Peyer's patch (tissue), 4 donors: ENCODE measurements around the gene F8. TPM values are rescaled to one million over a fixed set of nuclear protein-coding genes. Genes with fewer than 3 reads are reported as not detected.

Experiments used
- DNase-seq, 3 donors: peaks; one replicate each; pipeline ENCODE4 v3.0.0-alpha.2; 2017 to 2019
- H3K27ac ChIP-seq, 4 donors: fragments of 200-600 bp; sonication (generic); one replicate each; pipeline ENCODE4 v1.5.1; 2016 to 2019
- H3K27me3 ChIP-seq, 2 donors: fragments of 200-600 bp; sonication (generic); one replicate each; pipeline ENCODE4 v1.5.1; 2019
- H3K36me3 ChIP-seq, 3 donors: fragments of 200-600 bp; sonication (generic); one replicate each; pipeline ENCODE4 v1.5.1; 2016 to 2019
- H3K4me1 ChIP-seq, 4 donors: fragments of 200-600 bp; sonication (generic); one replicate each; pipeline ENCODE4 v1.5.1; 2016 to 2019
- H3K4me3 ChIP-seq, 4 donors: fragments of 200-600 bp; sonication (generic); 1 replicate in 3 of 4; 2 replicates in 1 of 4; pipeline ENCODE4 v1.5.1; 2016 to 2019; ENCODE audit warnings: mild to moderate bottlenecking in 1 of 4
- H3K9me3 ChIP-seq, 4 donors: fragments of 200-600 bp; sonication (generic); one replicate each; pipeline ENCODE4 v1.5.1; 2016 to 2019; ENCODE audit warnings: mild to moderate bottlenecking in 1 of 4
- POLR2A ChIP-seq, 2 donors: fragments of 450-650 bp; IDR thresholded peaks; one replicate each; pipeline ENCODE4 v1.5.1; 2017; ENCODE audit warnings: antibody characterized with exemption in 2 of 2, mild to moderate bottlenecking in 2 of 2, moderate library complexity in 2 of 2
- total RNA-seq, 4 donors: library from RNA; depleted of rRNA; stranded (reverse); fragments of >200 nt; gene quantifications; one replicate each; pipeline ENCODE4 v1.1.0, GENCODE V29; 2016
- TF ChIP-seq, protein P1 (sequence below), 6 experiments: fragments of 450-650 bp in 4 of 6; fragments of 200-600 bp in 2 of 6; sonication (generic) in 1 of 6; IDR thresholded peaks; one replicate each; pipeline ENCODE4 v1.5.1; 2017 to 2019; ENCODE audit warnings: antibody characterized with exemption in 6 of 6, mild to moderate bottlenecking in 3 of 6, moderate library complexity in 1 of 6

F8 gene
- total RNA-seq, 4 donors from 2014 or later, result 1.5 to 19.8 (median 4.6) TPM

DNA sequence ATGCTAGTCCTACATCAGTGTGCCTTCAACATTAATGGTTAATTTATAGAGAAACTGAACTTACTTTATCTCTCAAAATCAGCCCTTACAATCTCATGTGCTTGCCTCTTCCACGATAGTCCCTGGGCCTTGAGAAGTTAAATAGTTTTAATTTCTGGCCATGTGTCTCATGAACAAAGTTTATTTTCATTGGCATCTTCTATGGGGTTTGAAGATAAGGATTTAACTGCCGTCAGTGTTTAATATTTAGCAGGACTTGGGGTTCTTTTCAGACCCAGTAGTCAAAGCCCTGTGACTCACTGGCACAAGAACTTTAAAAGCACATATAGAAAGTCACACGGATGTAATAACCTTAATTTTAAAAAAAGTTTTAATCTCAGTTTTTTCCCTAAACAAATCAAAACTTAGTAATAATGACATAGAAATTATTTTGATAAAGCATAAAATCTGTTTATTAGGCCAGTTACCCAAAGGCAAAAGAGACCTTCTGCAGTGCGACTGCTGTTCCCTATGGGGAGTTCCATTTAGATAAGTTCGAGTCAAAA is 207.2 kb downstream of the F8 start:
- H3K27ac ChIP-seq, result no peak overlapping the region

DNA sequence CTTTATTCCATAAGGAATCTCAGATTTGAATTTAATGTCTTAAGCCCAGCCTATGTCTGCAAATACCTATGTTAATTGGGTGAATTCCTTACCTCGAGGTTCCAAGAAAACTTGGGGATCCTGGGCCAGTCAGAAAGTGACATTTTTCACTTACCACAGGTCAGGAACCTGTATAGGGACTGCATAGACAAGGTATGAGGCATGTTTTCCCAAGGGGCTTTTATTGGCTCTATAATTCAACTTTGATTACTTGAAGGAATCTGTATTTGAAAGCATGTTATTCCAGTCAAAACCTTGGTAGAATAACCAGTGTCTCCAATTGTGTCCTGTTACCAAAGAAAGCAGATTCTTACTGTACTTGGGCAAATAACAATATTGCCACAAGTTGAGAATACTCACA is 208.7 kb downstream of the F8 start:
- Histone ChIP-seq H3K9me3 (no peaks in the 10 kb centered on the region), H3K36me3 (no peaks in the 10 kb centered on the region), H3K4me1 (no peaks in the 10 kb centered on the region), H3K4me3 (no peak overlapping the region), H3K27ac (no peak overlapping the region), H3K27me3 (no peaks in the 10 kb centered on the region)
- TF ChIP-seq, protein P1, sequence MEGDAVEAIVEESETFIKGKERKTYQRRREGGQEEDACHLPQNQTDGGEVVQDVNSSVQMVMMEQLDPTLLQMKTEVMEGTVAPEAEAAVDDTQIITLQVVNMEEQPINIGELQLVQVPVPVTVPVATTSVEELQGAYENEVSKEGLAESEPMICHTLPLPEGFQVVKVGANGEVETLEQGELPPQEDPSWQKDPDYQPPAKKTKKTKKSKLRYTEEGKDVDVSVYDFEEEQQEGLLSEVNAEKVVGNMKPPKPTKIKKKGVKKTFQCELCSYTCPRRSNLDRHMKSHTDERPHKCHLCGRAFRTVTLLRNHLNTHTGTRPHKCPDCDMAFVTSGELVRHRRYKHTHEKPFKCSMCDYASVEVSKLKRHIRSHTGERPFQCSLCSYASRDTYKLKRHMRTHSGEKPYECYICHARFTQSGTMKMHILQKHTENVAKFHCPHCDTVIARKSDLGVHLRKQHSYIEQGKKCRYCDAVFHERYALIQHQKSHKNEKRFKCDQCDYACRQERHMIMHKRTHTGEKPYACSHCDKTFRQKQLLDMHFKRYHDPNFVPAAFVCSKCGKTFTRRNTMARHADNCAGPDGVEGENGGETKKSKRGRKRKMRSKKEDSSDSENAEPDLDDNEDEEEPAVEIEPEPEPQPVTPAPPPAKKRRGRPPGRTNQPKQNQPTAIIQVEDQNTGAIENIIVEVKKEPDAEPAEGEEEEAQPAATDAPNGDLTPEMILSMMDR (IDR thresholded peaks at IDR 0.05), result no peak
- no peak for TF ChIP-seq POLR2A (IDR thresholded peaks at IDR 0.05)
- DNase-seq, result no peak

More for the DNA sequence above, 207.2 kb downstream of the F8 start:
- no peaks in the 10 kb centered on the region for H3K9me3 ChIP-seq
- H3K4me1 ChIP-seq, result no peaks in the 10 kb centered on the region
- no peaks in the 10 kb centered on the region for H3K36me3 ChIP-seq
- TF ChIP-seq POLR2A (IDR thresholded peaks at IDR 0.05), result no peak
- TF ChIP-seq, protein P1 (IDR thresholded peaks at IDR 0.05), result no peak
- no peaks in the 10 kb centered on the region for H3K27me3 ChIP-seq
- DNase-seq, result no peak
- H3K4me3 ChIP-seq, result no peak overlapping the region

DNA sequence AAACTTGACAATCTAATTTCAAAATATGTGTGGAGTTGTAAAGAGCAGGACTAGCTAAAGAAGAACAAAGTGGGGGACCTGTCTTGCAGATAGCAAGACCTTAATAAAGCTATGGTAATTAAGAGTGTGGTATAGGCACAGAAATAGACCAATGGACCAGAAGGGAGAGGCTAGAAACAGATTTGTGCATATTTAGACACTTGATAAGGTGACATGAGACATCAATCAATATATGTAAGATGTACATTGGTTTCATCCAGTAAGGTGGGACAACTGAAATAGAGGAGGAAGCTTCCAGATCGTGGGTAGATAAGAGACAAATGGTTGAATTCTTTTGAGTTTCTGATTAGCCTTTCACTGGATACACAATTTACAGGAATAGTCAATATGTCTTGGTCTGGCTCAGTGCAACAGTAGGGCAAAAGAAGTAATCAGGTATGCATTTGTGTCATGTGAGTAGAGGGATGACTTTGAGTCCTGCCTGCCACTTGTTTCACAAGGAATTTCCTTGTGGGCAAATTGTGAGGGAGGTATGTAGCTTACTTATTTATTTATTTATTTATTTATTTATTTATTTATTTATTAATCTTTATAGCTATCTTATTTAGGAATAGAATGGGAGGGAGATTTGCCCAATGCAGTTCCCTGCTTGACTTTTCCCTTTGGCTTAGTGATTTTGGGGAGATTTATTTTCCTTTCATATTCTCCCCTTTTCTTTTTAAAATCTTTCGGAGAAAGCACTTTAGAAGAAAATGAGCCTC is 210.0 kb downstream of the F8 start:
- H3K4me3 ChIP-seq, result no peak overlapping the region
- no peak for DNase-seq
- H3K9me3 ChIP-seq, result no peaks in the 10 kb centered on the region
- no peaks in the 10 kb centered on the region for H3K4me1 ChIP-seq
- no peak overlapping the region for H3K27ac ChIP-seq
- H3K36me3 ChIP-seq, result no peaks in the 10 kb centered on the region
- TF ChIP-seq, protein P1 (IDR thresholded peaks at IDR 0.05), result no peak
- TF ChIP-seq POLR2A (IDR thresholded peaks at IDR 0.05), result no peak
- no peaks in the 10 kb centered on the region for H3K27me3 ChIP-seq

DNA sequence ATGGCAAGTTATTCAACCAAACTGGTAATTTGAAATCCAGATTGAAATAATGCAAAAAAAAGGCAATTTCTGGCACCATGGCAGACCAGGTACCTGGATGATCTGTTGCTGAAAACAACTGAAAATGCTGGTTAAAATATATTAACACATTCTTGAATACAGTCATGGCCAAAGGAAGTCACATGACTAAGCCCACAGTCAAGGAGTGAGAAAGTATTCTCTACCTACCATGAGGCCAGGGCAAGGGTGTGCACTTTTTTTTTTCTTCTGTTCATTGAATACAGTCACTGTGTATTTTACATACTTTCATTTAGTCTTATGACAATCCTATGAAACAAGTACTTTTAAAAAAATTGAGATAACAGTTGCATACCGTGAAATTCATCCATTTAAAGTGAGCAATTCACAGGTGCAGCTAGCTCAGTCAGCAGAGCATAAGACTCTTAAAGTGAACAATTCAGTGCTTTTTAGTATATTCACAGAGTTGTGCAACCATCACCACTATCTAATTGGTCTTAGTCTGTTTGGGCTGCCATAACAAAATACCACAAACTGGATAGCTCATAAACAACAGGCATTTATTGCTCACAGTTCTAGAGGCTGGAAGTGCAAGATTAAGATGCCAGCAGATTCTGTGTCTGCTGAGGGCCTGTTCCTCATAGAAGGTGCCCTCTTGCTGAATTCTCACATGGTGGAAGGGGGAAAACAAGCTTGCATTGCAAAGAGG is 212.4 kb downstream of the F8 start:
- Histone ChIP-seq H3K27ac (no peak overlapping the region), H3K9me3 (no peaks in the 10 kb centered on the region), H3K4me3 (no peak overlapping the region), H3K4me1 (no peaks in the 10 kb centered on the region), H3K27me3 (no peaks in the 10 kb centered on the region), H3K36me3 (no peaks in the 10 kb centered on the region)
- no peak for DNase-seq
- TF ChIP-seq, protein P1 (IDR thresholded peaks at IDR 0.05), result no peak
- no peak for TF ChIP-seq POLR2A (IDR thresholded peaks at IDR 0.05)

DNA sequence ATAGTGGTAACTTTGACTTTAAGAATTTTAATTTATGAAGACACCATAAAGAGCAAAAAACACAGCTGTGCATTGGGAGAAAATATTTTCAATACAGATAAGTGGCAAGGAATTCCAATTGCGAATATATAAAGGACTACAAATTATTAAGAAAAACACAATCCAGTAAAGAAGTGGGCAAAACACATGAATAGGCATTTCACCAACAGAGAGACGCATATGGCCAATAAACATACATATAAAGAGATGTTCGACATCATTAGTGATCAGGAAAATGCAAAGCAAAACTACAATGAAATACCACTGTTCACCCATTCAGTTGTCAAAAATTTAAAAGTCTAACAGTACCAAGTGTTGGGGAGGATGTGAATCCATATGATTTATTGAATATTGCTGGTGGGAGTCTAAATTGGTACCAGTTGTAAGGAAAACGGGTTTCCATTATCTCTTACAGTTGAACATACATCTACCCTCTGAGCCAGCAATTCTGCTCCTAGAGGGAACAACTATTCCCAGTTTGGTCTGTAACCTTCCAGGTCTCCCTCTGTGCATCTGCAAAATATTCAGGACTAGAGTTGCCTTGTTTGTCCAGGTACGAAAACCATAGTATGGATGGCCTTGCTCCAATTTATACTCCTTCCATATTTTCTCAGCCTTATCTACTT is 215.6 kb downstream of the F8 start:
- TF ChIP-seq, protein P1 (IDR thresholded peaks at IDR 0.05), result no peak
- no peak for TF ChIP-seq POLR2A (IDR thresholded peaks at IDR 0.05)
- H3K9me3 ChIP-seq, result no peaks in the 10 kb centered on the region
- no peak overlapping the region for H3K4me3 ChIP-seq
- no peak for DNase-seq
- H3K27me3 ChIP-seq, result no peaks in the 10 kb centered on the region
- H3K27ac ChIP-seq, result no peak overlapping the region
- H3K4me1 ChIP-seq, result no peaks in the 10 kb centered on the region
- H3K36me3 ChIP-seq, result no peaks in the 10 kb centered on the region
